Stimulated activated CD4-positive, alpha-beta T cell treated with anti-CD3 and anti-CD28 coated beads, Interleukin-4, amount 100 ng/mL, for 48 hours (primary cell): Measurements from ENCODE around the gene CTXN3.
"Not testable (repeated sequence)": the region's sequence is repeated elsewhere in the genome, so short reads cannot be mapped to it uniquely, and the experiment has no call there.

Source experiments
- DNase-seq, 2 donors: peaks; one replicate each; pipeline ENCODE4 v3.0.0-alpha.2; 2020; ENCODE audit warnings: low read depth in 2 of 2

The CTXN3 gene

DNA sequence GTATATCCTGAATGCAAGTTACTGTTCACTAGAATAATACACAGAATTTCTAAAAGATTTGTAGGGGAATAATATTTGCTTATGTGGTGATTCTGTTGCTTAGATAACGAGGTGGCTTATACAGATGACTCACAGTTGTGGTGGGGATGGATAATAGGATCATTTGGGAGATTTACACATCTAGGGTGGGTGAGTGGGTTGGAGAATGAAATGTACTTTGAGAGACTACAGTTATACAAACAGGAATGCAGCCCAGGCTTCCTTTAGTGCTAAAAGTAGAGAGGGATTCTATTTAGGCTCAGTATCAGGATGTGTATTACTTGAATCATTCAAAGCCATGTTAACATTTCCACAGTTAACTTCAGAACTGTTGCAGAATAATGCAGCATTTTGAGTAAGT lies 1.8 kb downstream of the CTXN3 start:
- DNase-seq: no peak

DNA sequence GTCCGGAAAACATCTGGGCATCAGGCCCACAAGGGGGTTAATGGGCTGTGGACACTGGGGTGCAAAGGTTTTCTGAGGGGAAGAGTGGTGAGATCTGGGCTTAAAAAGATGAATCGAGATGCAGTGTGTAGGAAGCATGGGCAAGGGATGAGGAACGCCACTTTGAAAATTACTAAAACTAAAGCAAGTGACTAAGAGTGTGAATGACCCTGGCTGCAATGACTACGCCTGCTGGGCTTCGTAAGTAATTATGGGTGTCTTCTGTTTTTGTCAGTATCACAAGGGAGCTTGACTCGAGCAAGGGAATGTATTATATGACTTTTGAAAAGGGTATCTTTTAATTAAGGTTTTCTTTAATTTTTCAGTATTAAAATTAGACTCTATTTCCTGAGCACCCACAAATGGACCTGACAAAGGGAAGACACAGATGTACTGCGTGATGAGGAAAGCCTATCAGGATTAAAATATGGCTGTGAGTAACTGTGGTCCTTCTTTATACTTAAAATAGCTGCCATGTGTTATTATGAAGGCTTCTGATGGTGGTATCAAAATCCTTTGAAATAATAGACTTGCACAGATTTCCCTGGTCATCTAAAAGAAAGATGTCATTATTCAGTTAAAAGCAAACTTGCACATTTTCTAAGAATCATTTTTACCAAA lies 4.2 kb downstream of the CTXN3 start:
- no peak for DNase-seq

DNA sequence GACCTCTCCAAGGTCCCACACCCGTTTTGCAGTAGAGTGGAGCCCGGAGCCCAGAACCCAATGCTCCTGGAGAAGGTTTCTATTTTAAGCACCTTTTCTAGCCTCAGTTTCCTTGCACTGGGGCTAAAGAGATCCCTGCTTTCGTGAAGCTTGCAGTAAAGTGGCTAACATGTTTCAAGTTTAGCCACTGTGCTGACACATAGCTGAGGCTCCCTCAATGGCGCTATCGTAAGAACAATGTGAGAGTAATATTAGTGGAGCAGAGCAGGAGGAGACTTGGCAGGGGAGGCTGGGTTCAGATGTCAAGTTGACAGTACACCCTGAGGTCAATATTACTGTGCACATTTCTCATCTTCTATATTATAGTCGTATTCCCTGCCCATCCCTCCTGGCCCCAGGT lies 7.9 kb downstream of the CTXN3 start:
- DNase-seq: no peak

DNA sequence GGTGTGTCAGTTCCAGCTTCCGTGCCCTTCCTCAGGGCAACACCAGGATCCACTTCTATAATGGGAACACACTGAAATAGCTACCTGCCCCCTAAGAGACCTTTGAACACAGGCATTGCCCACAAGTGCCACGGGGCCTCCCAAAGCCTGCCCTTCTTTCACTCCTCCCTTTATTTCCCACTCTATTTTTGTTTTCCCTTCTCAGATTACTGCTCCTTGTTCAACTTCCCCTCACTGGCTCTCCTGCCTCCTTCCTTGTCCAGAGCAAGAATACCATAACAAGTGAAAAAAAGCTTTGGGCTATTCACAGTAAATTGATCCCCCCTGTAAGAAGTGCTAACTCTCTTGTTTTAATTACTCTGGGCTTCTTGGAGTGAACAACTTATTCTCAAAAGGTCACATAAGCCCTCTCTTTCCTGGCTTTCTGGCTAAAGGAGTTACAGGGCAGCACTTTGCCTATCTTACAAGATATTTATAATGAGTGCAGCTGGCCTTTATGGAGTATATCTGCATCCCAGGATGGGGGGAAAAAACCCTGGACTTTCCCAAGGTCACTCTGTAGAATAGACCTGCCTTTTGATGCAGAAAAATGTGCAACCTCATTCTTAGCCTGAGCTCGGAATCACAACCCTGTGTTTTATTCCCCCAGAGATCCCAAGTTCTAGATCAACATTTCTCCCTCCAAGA lies 11.3 kb downstream of the CTXN3 start:
- no peak for DNase-seq

DNA sequence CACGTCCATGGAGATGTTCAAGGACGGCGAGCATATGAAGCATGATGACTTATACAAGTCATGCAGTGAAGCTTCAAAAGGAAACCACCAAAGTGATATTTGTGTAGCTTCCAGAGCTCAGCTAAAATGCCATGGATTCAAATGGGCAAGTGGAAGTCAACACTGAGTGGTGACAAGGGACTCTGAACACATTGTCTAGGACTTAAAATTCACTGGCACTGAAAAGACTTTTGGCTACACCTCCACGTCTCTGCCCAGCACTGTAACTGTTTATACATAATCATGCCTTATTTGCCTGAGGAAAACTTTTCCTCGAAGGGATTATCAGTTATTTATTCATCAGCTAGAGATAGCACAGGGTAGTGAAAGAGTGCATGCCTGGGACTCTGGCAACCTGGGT lies 15.2 kb downstream of the CTXN3 start:
- DNase-seq: no peak

DNA sequence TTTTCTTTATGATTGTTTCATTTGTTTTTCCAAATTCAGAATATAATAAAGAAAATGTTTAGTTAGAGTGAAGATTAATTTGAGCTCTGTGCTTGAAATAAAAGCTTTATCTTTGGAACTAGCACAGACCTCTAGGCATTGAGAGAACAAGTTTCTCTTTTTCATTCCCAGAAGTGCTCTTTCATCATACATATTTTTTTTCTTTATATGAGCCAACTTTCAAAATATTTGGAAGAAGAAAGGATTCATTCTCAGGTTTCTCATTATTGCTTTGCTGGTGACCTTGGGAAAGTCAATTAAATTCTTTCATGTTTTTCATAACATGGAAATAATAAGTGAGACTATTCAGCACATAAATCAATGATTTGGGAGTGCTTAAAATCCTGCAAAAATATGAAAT lies 16.8 kb downstream of the CTXN3 start:
- DNase-seq: no peak

DNA sequence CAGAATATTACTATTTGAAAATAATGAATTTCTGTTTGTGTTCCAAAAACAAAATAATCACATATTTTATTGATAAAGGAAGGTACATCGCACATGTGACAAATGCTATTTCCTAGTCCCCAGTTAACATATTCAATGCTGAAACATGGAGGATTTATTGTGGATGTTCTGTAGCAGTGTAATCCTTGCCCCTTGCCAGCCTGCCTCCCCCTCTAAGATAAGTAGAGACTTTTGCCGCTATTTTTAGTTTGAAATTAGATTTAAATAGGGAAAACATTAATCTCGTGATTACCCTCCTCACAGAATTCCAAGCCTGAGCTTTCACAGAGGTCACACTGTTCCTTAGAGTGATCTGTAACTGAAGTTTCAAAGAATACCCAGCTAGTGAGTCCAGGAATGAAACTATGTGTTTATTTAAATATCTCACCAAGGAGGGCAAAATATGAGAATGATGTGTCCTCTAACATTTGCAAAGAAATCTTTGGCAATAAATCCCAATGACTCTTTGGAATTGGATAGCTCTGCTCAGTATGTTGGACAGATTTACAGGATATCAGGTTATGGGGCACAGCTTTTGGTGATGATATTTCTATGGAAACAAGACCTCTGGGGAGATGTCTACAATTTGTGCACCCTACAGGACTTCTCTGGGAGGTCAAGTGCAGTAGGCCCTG lies 17.3 kb downstream of the CTXN3 start:
- no peak for DNase-seq

DNA sequence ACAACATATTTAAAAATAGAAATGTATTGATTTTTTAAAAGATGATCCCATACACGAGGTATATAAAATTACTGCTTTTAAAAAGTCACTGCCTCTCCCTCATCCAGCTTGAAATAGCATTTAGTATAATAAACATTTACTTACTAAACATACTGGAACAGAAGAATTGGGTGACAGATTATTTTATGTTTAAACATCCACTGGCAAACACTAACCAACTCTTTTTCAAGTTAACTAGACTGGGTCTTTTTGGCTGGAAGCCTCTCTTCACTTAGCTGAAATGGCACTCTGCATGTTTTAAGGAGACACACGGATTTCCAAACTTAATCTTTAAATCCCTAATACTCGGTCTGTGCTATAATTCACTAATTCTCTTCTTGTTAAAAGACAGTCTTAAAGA lies 19.0 kb downstream of the CTXN3 start:
- DNase-seq: no peak

DNA sequence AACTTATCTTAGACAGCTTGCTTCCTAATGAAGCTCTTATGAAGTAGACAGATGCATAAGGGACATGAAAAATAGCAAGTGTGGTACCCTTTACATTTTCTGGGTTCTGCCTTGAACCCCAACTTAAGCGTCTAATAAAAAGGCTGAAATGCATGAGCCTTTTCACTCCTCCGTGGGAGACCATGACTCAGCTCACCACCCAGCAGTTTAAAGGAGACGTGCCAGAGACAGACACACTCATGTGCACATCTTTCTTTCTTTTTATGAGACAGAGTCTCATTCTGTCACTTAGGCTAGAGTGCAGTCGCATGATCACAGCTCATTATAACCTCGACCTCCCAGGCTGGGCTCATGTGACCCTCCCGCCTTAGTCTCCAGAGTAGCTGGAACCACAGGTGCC lies 22.3 kb downstream of the CTXN3 start:
- no peak for DNase-seq

DNA sequence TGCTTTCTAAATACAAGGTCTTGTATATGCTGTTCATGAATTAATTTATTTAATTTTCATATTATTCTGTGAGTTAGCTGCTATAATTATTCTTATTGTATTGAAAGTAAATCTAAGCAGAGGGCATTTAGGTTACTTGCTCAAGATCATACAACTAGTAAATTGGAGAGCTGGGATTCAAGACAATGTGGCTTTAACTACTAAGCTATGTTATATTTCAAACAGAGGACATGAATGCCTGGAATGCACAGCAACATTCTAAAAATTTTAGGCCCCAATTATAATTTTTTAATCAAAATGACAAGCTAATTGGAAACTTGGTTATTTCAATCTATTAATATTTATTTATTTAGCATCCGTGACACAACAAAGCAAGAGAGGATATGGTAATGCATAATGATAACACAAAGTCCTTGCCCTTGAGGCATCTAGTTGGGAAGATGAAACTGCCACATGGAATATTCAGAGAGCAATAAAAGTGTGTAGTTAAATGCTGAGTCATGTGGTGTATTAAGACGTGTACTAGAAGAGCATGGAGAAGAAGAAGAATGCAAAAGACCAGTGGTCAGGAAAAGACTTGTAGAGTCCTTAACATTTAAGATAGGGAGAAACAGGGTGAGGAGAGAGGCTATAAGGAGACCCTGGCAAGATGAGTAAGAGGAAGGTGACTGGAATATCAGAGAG lies 24.4 kb downstream of the CTXN3 start:
- DNase-seq: no peak

DNA sequence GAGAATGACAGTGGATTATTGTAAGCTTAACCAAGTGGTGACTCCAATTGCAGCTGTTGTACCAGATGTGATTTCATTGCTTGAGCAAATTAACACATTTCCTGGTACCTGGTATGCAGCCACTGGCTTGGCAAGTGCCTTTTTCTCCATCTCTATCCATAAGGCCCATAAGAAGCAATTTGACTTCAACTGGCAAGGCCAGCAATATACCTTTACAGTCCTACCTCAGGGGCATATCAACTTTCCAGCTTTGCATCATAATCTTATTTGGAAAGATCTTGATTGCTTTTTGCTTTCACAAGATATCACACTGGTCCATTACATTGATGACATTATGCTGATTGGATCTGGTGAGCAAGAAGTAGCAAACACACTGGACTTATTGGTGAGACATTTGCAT lies 28.1 kb downstream of the CTXN3 start:
- DNase-seq: not testable (repeated sequence)

DNA sequence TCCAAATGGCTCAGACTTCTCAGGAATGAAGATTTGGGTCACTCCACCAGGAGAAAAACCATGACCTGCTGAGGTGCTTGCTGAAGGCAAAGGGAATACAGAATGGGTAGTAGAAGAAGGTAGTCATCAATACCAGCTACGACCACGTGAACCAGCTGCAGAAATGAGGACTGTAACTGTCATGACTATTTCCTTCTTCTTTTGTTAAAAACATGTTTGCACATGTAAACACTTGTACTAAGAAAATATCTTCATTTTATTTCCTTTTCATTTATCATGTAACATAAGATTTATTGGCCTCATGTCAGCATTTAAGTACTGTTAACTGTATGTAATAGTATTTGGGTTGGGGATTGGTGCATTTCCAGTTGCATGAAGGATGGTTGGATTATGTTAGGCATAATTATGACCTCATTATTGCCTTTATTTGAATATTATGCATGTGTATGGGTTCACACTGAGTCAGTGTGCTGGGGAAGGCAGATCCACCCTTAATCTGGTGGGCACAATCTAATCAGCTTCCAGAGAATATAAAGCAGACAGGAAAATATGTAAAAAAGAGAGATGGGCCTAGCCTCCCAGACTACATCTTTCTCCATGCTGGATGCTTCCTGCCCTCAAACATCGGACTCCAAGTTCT lies 30.9 kb downstream of the CTXN3 start:
- not testable (repeated sequence) for DNase-seq

DNA sequence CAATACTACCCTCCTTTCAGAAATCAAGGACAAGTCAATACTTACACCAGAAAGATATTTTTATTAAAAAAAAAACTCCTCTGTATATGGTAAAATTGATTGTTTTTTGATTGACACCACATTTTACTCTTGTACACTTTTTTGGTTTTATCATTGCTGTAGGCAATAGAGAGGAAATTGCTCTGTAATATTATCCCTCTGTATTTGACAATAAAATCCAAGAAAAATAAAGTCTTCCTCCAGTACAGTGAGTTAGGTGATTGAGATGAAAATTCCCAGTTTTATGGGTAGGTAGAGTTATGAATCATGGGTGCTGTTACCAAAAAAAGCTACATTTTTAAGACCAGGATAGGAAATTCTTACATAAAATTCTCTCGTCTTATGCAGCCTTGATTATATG lies 31.7 kb downstream of the CTXN3 start:
- no peak for DNase-seq

DNA sequence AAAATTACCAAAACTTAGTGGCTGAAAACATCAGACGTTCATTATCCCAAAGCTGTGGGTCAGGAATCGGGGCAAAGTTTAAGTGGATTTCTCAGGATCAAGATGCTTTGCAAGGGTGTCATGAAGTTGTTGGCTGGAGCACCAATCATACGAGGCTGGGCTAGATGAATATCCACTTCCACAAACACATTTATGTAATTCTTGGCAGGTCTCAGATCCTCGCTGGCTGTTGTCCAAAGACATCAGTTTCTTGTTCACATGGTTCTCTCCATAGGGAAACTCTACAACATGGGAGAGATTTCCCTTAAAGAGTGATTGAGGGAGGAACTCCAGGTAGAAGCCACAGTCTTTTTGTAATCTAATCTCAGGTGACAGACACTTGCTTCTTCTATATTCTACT lies 34.1 kb downstream of the CTXN3 start:
- no peak for DNase-seq

DNA sequence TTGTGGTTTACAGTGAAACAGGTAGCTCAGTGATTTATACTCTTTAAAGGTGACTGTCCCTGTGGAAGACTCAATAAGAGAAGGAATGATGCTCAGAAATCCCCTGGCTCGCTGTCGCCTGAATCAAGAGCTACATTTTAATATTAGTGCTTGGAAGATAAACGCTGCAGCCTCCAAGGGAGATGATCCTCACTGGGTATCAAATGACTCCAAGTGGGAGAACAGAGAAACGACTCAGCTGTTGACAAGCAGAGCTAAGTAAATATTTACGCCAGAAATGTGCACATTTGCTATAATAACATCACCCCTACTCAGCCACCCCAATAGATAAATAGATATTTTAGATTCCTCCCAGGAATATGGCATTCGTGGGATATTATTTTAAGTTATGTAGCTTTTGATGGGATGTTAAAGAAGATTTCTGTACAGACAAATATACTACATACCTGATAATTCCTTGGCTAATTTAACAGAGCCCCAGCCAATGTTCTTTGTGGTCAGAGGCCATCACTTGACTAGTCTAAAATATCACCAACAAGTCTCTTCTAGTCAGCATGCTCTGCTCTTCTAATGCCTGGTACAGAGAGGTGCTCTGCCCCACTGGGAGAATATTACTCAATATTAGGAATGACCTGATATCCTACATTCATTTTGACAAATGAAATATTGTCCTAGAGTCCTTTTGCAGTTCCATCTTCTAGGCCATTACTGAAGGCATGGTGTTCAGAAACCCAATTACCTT lies 36.0 kb downstream of the CTXN3 start:
- no peak for DNase-seq

DNA sequence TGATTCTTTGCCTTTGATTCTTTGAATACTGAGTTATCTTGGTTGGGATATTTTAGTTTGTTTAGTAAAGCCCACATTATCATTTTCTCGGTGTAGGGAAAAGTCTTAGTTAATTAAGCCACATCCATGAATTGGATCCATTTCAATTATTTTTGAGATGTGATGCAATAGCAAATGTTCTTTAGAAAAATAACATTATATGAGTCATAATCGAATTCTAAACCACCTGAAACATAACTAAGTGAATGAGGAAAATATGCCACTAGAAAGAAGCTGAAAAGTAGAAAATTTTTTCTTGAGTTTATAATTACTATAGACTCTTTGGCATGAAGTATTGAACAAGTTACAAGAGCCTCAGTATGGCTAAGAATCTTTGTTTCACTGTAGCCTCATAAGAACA lies 36.8 kb downstream of the CTXN3 start:
- DNase-seq: no peak

DNA sequence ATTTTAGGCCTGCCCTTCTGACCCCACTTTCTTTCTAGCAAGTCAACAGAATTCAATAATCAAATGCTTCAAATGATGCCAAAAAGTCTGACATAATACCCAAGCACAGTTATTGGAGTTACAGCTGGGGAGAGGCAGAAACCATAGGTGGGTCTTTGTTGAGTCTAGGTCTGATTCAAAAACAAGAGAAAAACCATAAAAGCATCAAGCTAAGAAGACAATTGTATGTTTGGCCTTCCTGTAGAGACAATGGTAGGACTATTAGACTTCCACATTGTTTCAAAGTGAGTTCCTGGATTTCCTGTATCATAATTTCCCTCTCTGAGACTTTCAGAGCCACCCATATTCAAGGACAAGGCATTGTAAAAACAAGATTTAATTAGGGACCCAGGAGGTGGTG lies 37.5 kb downstream of the CTXN3 start:
- DNase-seq: no peak

DNA sequence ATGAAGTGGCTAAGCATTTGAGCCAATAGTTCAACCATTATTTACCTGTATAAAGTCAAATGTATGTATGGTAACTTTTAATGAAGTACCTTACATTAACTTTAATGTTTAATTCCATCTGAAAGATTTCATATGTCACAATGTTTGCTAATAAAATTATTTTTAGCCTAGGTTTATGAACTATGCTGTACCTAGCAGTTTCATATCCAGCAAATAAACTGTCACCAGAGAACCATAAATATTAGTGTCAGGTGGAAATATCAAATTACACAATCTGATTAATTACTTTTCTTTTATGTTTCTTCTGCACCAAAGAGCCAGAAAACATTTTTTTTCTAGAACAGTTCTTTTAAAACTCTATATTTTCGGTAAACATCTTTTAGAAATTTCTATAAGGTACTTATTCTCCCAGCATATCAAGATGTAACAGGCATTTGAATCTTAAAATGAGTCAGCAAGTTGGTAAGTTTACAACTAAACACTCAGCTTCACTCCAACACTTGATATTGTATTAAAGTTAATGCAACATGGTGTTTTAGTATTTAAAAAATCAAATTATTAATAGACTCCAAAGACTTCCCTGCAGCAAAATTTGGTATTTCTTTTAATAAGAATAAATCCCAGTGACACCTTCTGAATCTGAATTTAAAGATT lies 45.8 kb downstream of the CTXN3 start:
- no peak for DNase-seq

DNA sequence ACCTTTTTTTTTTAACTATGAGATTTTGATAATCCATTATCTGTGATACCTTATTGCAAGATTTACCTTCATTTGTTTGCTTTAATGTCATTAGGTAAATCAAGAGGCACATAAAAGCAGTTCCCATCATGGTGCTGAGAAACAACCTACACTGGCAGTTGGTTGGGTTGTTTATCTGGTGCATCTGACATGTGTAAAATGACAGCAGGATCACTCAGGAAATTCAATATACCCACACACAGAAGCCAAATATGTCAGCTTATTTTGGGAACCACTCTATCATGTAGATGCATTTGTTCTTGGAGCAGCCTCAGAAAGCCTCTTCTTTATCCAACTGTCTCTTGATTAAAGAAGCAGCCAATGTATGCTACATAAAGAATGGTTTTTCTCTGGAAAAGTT lies 46.5 kb downstream of the CTXN3 start:
- DNase-seq: no peak

DNA sequence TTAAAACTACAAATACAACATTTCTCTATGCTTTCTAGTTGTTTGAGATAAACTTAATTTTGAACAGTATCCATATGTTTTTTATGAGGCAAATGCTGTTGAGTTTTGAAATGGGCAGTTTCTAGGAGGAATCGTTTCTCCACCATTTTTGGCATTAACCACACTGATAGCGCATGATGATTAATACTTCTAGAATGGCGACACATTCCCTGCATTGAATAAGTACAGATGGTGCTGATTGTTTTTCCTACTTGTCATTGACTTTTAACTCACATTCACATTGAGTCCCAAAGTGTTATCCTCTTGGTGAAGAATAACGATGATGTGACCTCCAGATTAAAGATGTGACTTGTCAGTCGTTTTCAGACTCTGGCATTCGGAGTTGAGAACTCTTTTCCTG lies 47.8 kb downstream of the CTXN3 start:
- no peak for DNase-seq
